Measurements from ENCODE around the gene ALAS1. TPM values are rescaled to one million over a fixed set of nuclear protein-coding genes. Genes with fewer than 3 reads are reported as not detected.
A peak's percentile ranks its signal among the peaks of the same experiment; 100 is the strongest.

ALAS1 gene
- total RNA-seq, 4 donors from 2014 or later: 17.5 to 43.1 (median 32.2) TPM

DNA sequence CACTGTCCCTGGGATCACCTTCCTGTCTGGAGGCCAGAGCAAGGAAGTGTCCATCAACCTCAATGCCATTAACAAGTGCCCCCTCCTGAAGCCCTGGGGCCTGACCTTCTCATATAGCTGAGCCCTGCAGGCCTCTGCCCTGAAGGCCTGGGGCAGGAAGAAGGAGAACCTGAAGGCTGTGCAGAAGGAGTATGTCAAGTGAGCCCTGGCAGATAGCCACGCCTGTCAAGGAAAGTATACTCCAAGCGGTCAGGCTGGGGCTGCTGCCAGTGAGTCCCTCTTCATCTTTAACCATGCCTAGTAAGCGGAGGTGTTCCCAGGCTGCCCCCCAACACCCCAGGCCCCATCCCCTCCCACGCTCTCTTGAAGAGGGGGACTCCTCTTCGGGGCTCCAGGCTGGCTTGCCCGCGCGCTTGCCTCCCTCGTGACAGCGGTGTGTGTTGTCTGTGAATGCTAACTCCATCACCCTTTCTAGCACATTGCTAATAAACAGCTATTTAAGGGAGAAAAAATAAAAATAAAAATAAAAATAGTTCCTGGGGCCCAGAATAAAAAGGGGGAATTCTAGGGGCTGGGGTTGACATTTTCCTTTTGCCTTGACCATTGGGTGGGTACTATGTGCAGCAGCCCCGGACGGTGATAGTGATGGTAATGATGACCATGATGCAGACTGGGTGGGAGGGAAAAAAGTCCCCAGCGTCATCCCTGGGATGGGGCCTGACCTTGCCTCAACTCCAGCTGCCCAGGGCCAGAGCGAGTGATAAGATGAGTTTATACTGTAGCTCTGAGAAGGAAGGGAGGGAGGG, 3.3 kb upstream of the ALAS1 start:
- DNase-seq (ENCODE audit: low spot score in 2 of 2): no peak
- TF ChIP-seq, protein P1, sequence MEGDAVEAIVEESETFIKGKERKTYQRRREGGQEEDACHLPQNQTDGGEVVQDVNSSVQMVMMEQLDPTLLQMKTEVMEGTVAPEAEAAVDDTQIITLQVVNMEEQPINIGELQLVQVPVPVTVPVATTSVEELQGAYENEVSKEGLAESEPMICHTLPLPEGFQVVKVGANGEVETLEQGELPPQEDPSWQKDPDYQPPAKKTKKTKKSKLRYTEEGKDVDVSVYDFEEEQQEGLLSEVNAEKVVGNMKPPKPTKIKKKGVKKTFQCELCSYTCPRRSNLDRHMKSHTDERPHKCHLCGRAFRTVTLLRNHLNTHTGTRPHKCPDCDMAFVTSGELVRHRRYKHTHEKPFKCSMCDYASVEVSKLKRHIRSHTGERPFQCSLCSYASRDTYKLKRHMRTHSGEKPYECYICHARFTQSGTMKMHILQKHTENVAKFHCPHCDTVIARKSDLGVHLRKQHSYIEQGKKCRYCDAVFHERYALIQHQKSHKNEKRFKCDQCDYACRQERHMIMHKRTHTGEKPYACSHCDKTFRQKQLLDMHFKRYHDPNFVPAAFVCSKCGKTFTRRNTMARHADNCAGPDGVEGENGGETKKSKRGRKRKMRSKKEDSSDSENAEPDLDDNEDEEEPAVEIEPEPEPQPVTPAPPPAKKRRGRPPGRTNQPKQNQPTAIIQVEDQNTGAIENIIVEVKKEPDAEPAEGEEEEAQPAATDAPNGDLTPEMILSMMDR (IDR thresholded peaks at IDR 0.05): no peak
- no peak for TF ChIP-seq POLR2A (IDR thresholded peaks at IDR 0.05)
- no peak overlapping the region for H3K4me3 ChIP-seq (ENCODE audit: low read depth, poor library complexity, severe bottlenecking)
- 91 to 97% methylated on average over 14 of the region's 14 CpGs for WGBS, 2 donors
- intact Hi-C loops (cut with DNase I; ENCODE audit: low total_unique reads): loop anchor here (5.0 kb wide), 1 partner anchor 748 kb away; no protein-coding TSS in a partner anchor

GRCh38 chr3:52195291-52195597, 2.7 kb upstream of the ALAS1 start:
- intact Hi-C loops (cut with DNase I; ENCODE audit: low total_unique reads): loop anchor here (5.0 kb wide), 1 partner anchor 747 kb away; no protein-coding TSS in a partner anchor
- TF ChIP-seq, protein P1 (IDR thresholded peaks at IDR 0.05): no peak
- no peak for TF ChIP-seq POLR2A (IDR thresholded peaks at IDR 0.05)
- no peak for DNase-seq (ENCODE audit: low spot score in 2 of 2)
- WGBS, 2 donors: 95 to 96% methylated on average over 3 of the region's 3 CpGs
- no peak overlapping the region for H3K4me3 ChIP-seq (ENCODE audit: low read depth, poor library complexity, severe bottlenecking)

GRCh38 chr3:52195823-52196331, 2.1 kb upstream of the ALAS1 start:
- intact Hi-C loops (cut with DNase I; ENCODE audit: low total_unique reads): loop anchor here (5.0 kb wide), 1 partner anchor 746 kb away; no protein-coding TSS in a partner anchor
- WGBS, 2 donors: 57 to 65% methylated on average over 10 of the region's 10 CpGs

GRCh38 chr3:52196977-52197376, 983 bp upstream of the ALAS1 start:
- WGBS, 2 donors: 39% methylated on average over 3 of the region's 3 CpGs
- TF ChIP-seq, protein P1 (IDR thresholded peaks at IDR 0.05): no peak
- TF ChIP-seq POLR2A (IDR thresholded peaks at IDR 0.05): no peak
- H3K4me3 ChIP-seq (ENCODE audit: low read depth, poor library complexity, severe bottlenecking): no peak overlapping the region
- intact Hi-C loops (cut with DNase I; ENCODE audit: low total_unique reads): loop anchor here (5.0 kb wide), 1 partner anchor 745 kb away; no protein-coding TSS in a partner anchor
- DNase-seq (ENCODE audit: low spot score in 2 of 2): no peak

More at GRCh38 chr3:52195823-52196331, 2.1 kb upstream of the ALAS1 start:
- no peak for TF ChIP-seq POLR2A (IDR thresholded peaks at IDR 0.05)
- TF ChIP-seq, protein P1 (IDR thresholded peaks at IDR 0.05): no peak
- DNase-seq (ENCODE audit: low spot score in 2 of 2): peak in 1 of 2 donors; percentile 55
- H3K4me3 ChIP-seq (ENCODE audit: low read depth, poor library complexity, severe bottlenecking): no peak overlapping the region

GRCh38 chr3:52197499-52197841, 490 bp upstream of the ALAS1 start:
- no peak for DNase-seq (ENCODE audit: low spot score in 2 of 2)
- intact Hi-C loops (cut with DNase I; ENCODE audit: low total_unique reads): loop anchor here (5.0 kb wide), 1 partner anchor 745 kb away; no protein-coding TSS in a partner anchor
- WGBS, 2 donors: 35 to 37% methylated on average over 10 of the region's 10 CpGs
- H3K4me3 ChIP-seq (ENCODE audit: low read depth, poor library complexity, severe bottlenecking): no peak overlapping the region
- TF ChIP-seq, protein P1 (IDR thresholded peaks at IDR 0.05): no peak
- TF ChIP-seq POLR2A (IDR thresholded peaks at IDR 0.05): no peak

All from lower leg skin (tissue), 4 donors.